Stimulated activated CD8-positive, alpha-beta memory T cell treated with anti-CD3 and anti-CD28 coated beads, Interleukin-7, amount 100 ng/mL, for 4 hours (primary cell): ENCODE measurements around the gene TMEM269.
"Not testable (repeated sequence)": the region's sequence is repeated elsewhere in the genome, so short reads cannot be mapped to it uniquely, and the experiment has no call there.

Source experiments
- DNase-seq, 2 donors: peaks; one replicate each; pipeline ENCODE4 v3.0.0-alpha.2; 2020; ENCODE audit warnings: low read depth in 2 of 2

The TMEM269 gene

DNA sequence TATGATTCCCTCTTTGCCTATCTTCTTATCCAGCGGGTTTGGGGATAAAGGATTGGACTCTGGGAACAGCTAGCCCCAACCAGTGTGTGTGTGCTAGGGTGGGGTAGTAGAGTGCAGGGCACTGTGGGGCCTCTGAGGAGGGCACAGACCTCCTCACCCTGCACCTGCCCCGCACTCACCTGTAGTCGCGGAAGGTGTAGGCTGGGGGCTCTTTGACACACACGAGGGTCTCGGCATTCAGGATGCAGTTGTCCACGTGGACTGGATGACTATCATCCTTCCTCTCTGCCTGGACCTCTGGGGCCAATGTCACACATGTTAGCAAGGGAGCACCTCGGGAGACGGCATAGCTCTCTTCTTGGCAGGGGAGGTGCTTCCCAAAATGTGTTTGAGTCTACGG is 36.8 kb upstream of the TMEM269 start:
- DNase-seq = no peak

- DNase-seq = no peak
Observed at GRCh38 chr1:42748461-42749410, 36.1 kb upstream of the TMEM269 start.

DNA sequence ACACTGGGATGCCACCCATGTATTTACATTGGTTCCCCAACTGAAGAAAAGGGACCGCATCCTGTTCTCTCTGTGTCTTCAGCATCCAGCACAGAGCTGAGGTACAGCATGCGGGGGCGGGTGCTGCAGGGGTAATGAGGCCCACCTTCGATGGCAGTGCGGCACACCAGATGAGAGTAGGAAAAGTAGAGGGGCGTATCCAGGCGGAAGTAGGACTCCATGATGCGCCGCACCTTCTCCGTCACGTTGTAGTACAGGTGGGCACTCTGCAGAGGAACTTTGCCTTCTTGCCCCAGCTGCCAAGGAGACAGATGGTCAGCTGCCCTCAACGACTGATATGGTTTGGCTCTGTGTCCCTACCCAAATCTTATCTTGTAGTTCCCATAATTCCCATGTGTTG is 34.8 kb upstream of the TMEM269 start:
- no peak for DNase-seq

GRCh38 chr1:42751511-42752070 is 33.2 kb upstream of the TMEM269 start:
- not testable (repeated sequence) for DNase-seq

DNA sequence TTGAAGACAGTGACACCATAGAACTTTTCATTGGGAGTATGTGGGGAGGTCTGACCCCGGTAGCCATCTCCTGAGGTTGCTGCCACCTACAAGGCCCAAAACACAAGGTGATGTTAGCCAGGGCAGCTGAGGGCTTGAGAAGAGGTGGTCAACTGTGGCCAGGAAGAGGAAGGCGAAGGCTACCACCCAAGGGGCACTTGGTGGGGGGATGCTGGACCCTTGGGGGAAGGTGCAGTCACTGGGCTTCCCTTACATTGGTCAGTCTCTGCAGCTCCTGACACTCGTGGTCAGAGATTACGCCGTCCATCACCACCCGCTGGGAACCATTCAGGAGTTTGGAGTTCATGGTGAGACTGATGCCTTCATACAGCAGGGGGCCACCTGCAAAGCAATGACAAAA is 32.5 kb upstream of the TMEM269 start:
- DNase-seq = no peak

DNA sequence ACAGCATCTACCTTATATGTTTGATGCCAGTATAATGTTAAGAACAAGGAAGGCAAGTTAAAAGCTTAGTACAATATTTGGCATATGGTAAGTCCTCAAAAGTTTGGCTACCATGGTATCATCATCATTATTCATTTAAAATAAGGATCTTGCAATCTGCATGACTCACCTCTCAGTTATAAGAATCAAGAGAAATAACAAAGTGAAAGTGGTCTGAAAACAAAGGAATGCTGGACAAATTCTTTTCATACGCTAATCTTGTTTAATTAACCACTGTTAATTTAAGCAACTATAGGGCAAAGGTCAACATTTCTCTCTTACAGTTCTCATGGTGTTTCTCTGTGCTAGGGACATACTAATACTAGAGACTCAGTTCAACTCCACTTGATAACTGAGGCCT is 31.7 kb upstream of the TMEM269 start:
- DNase-seq = no peak

- DNase-seq = no peak
Observed at GRCh38 chr1:42756956-42757891, 27.6 kb upstream of the TMEM269 start.

DNA sequence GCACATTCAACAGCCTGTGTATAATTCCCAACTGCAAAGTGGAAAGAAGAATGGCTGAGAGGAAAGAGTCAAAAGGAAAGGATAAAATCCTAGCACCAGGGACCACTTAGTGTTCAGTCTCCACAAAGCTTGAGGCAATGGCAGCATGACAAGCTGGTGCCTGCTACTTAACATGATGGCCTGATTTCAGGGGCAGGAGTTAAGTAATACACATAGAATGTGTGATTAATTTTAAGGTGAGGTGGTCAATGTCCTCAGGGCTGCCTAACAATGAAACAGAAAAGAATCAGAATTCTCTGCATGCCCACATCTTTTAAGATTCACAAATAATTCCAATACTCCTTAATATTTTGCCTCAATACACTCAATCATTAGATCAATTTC is 26.9 kb upstream of the TMEM269 start:
- DNase-seq = no peak

DNA sequence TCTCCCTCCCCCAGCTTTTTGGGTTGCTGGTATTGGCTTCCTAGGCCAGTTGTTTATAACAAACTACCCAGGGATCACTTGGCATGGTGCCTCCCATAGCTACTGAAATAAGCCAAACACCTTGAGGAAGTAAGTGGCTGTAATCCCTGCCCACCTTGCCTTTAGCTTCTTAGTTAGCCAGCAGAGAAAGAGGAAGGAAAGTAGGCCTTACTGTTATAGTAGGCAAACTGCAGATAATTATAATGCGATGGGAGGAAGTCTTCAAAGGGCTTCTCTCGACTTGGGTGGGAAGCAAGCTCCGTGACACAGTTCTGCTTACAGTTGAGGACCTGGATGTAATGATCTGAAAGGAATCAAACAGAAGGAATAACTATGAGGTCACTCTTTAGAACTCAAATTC is 26.1 kb upstream of the TMEM269 start:
- DNase-seq = no peak

GRCh38 chr1:42759114-42759513 is 25.7 kb upstream of the TMEM269 start:
- DNase-seq = no peak

GRCh38 chr1:42761567-42761966 is 23.2 kb upstream of the TMEM269 start:
- DNase-seq = no peak

- DNase-seq = no peak
Observed at GRCh38 chr1:42762269-42762668, 22.5 kb upstream of the TMEM269 start.

DNA sequence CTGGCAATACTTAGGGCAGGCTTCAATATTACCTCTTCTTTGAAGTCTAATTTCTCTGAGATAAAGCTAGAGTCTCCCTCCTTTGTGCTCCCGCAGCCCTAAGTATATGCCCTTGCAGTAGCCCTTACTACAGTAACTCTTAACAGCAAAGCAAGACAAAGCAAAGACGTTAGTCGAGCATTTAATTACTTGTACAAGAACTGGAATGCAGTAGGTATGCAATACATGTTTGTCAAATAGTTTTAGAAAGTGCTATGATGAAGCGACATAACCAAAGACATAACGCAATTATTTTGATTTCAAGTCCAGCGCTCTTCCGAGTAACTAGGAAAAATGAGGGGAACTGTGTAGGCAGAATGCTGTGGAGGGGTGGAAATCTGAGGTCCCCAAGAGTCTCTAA is 19.5 kb upstream of the TMEM269 start:
- DNase-seq = no peak

- DNase-seq = peak; percentile 21 to 47
Observed at GRCh38 chr1:42765832-42766740, 18.7 kb upstream of the TMEM269 start.

GRCh38 chr1:42766741-42767509 is 17.9 kb upstream of the TMEM269 start, which contains the start of the genes C1orf50 and P3H1:
Gene C1orf50, plus strand, starts transcription at chr1:42767249. Its CDS starts 63 bp downstream, at chr1:42767312.
Gene P3H1, minus strand, starts transcription at chr1:42767028. Its CDS starts 57 bp downstream, at chr1:42766971.
- DNase-seq = peak; percentile 99 to 100

- DNase-seq = no peak
Observed at GRCh38 chr1:42767510-42768000, 17.2 kb upstream of the TMEM269 start.

- DNase-seq = no peak
Observed at GRCh38 chr1:42768172-42768571, 16.6 kb upstream of the TMEM269 start.

DNA sequence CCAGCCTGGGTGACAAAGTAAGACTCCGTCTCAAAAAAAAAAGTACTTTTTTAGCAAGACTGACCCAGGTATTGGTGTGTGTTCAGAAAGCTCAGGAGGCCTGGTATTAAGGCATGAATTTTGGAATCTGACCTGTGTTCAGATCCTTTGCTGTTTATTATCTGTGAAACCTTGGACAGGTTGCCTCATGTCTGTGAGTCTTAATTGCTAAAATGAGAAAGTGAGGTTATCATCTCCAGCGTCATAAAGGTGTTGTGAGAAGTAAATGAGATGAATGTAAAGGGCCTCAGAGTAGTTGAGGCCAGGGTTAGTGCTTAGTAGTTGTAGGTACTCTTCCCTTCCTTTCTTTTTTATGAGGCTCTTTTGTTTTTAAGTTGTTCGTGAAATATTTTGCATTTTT is 15.0 kb upstream of the TMEM269 start:
- no peak for DNase-seq

- DNase-seq = no peak
Observed at GRCh38 chr1:42773420-42773819, 11.4 kb upstream of the TMEM269 start.

GRCh38 chr1:42774928-42775526 is 9.8 kb upstream of the TMEM269 start:
- no peak for DNase-seq
